Activated gamma-delta T cell treated with Interleukin-2 at 50 U/mL for 16 hours (primary cell): Measurements from ENCODE around the gene FOXN1.
"Not testable (repeated sequence)": the region's sequence is repeated elsewhere in the genome, so short reads cannot be mapped to it uniquely, and the experiment has no call there.

Experiments
- DNase-seq: peaks from one replicate; pipeline ENCODE4 v3.0.0-alpha.2; 2020

Gene FOXN1

GRCh38 chr17:28505986-28506665 is at the start of gene FOXN1:
TSS of gene FOXN1 (plus strand) at chr17:28506348. CDS start at chr17:28523970, 17,622 bp downstream.
- DNase-seq: no peak

GRCh38 chr17:28457890-28458289 is 48.3 kb upstream of the FOXN1 start:
- DNase-seq: no peak

GRCh38 chr17:28458881-28459280 is 47.3 kb upstream of the FOXN1 start:
- DNase-seq: not testable (repeated sequence)

GRCh38 chr17:28460901-28461300 is 45.2 kb upstream of the FOXN1 start:
- DNase-seq: no peak

- no peak for DNase-seq
Measured at GRCh38 chr17:28466001-28466400, 40.1 kb upstream of the FOXN1 start.

- DNase-seq: no peak
Measured at GRCh38 chr17:28466521-28467048, 39.6 kb upstream of the FOXN1 start.

- no peak for DNase-seq
Measured at GRCh38 chr17:28467456-28468025, 38.6 kb upstream of the FOXN1 start.

GRCh38 chr17:28468033-28468735 is 38.0 kb upstream of the FOXN1 start:
- not testable (repeated sequence) for DNase-seq

- DNase-seq: no peak
Measured at GRCh38 chr17:28468781-28469180, 37.4 kb upstream of the FOXN1 start.

- DNase-seq: no peak
Measured at GRCh38 chr17:28469376-28469775, 36.8 kb upstream of the FOXN1 start.

- no peak for DNase-seq
Measured at GRCh38 chr17:28470266-28470913, 35.8 kb upstream of the FOXN1 start.

GRCh38 chr17:28470914-28471366 is 35.2 kb upstream of the FOXN1 start:
- no peak for DNase-seq

GRCh38 chr17:28471531-28472342 is 34.4 kb upstream of the FOXN1 start:
- no peak for DNase-seq

GRCh38 chr17:28472871-28473497 is 33.2 kb upstream of the FOXN1 start:
- no peak for DNase-seq

GRCh38 chr17:28473542-28473941 is 32.6 kb upstream of the FOXN1 start, which contains the start of gene SLC13A2:
TSS of gene SLC13A2 (plus strand) at chr17:28473644. CDS start at chr17:28473713, 69 bp downstream.
- no peak for DNase-seq

- no peak for DNase-seq
Measured at GRCh38 chr17:28474111-28474531, 32.0 kb upstream of the FOXN1 start.

- DNase-seq: no peak
Measured at GRCh38 chr17:28475151-28475900, 30.8 kb upstream of the FOXN1 start.

GRCh38 chr17:28476076-28476865 is 29.9 kb upstream of the FOXN1 start:
- no peak for DNase-seq

- DNase-seq: no peak
Measured at GRCh38 chr17:28477928-28478327, 28.2 kb upstream of the FOXN1 start.
